Neural progenitor cell (in vitro differentiated cells): ENCODE measurements around the gene KLK4.

Source experiments
- CTCF ChIP-seq: fragments of 200-600 bp; sonication (generic); IDR thresholded peaks from 2 replicates; pipeline ENCODE4 v1.5.1; 2017; ENCODE audit warnings: antibody characterized with exemption, mild to moderate bottlenecking
- EZH2 ChIP-seq: fragments of 200-600 bp; sonication (generic); IDR thresholded peaks from 2 replicates; pipeline ENCODE4 v1.6.1; 2017; ENCODE audit warnings: antibody characterized with exemption, mild to moderate bottlenecking, moderate library complexity
- EZH2phosphoT487 ChIP-seq: fragments of 200-600 bp; sonication (generic); IDR thresholded peaks from 2 replicates; pipeline ENCODE4 v1.6.1; 2017; ENCODE audit warnings: antibody characterized with exemption

- TF ChIP-seq CTCF: no peak
- TF ChIP-seq EZH2: no peak
- TF ChIP-seq EZH2phosphoT487: no peak
These were observed 49.5 kb downstream of the KLK4 start for GRCh38 chr19:50861496-50862286.
